HuH-7 (cell line): ENCODE measurements around the gene KCNE1.
"Not testable (repeated sequence)": the region's sequence is repeated elsewhere in the genome, so short reads cannot be mapped to it uniquely, and the experiment has no call there.

Experiments
- DNase-seq: peaks from one replicate; pipeline ENCODE4 v3.0.0; 2011; ENCODE audit warnings: low spot score

The KCNE1 gene

GRCh38 chr21:34511181-34511580 is 829 bp downstream of the KCNE1 start:
- no peak for DNase-seq

DNA sequence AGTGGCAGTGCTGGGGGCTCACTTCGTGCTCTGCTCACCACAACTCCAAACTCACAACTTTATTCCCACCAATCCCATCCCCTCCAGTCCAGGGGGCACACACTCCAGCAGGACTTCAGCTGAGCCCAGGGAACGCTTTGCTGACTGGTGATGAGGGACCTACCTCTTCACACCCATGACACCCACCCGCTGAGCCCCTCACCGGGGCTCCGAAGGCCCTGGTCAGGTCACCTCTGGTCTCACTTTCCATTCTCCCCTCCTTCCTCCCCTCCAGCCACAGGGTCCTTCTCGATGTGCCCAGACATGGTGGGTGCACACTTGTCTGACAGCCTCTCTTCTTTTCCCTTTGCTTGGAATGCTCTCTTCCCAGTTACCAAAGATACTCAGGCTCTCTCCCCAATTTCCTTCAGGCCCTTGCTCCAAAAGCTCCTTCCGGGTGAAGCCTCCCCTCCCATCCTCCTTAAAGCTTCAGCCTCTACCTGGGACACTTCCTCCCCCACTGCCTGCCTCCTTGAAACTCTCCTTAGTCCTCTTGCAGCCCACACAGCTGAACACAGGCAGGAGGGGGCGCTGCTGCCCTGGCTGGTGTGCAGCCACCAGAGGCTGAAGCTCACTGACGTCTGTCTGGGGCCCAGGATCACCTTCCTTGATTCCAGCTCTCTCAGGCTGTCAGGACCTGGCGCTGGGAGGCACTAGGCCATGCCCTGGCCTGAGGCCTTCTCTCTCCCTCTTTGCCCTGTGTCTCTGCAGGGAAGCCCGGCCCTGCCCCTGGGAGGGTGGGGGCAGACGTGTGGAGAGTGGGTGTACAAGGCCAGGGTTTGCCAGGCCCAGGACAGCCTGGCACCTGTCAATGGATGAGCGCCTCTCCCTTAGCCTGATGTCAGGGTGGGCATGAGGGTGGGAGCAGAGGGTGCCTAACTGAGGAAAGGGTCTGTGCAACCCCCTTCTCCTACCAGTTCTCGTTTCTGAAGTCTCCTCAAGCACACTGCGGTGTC is 1.6 kb downstream of the KCNE1 start:
- DNase-seq = peak; percentile 73

DNA sequence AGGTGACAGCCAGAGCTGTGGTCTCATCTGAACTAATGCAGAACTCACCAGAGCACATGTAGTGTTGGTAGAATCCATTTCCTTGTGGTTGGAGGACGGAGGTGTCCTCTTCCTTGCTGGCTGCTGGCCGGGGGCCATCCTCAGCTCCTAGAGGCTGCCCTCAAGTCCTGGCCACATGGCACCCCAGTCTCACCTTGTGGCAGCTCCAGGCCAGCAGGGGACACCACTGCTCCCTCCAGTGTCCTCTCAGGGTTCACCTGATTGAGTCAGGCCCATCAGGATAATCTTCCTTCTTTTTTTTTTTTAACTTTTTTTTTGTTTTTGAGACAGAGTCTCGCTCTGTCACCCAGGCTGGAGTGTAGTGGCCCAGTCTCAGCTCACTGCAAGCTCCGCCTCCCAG is 2.9 kb downstream of the KCNE1 start:
- DNase-seq = no peak

GRCh38 chr21:34504595-34504994 is 7.4 kb downstream of the KCNE1 start:
- no peak for DNase-seq

- DNase-seq = no peak
Measured at GRCh38 chr21:34502480-34503106, 9.4 kb downstream of the KCNE1 start.

- no peak for DNase-seq
Measured at GRCh38 chr21:34501716-34502115, 10.3 kb downstream of the KCNE1 start.

- no peak for DNase-seq
Measured at GRCh38 chr21:34500191-34500590, 11.8 kb downstream of the KCNE1 start.

DNA sequence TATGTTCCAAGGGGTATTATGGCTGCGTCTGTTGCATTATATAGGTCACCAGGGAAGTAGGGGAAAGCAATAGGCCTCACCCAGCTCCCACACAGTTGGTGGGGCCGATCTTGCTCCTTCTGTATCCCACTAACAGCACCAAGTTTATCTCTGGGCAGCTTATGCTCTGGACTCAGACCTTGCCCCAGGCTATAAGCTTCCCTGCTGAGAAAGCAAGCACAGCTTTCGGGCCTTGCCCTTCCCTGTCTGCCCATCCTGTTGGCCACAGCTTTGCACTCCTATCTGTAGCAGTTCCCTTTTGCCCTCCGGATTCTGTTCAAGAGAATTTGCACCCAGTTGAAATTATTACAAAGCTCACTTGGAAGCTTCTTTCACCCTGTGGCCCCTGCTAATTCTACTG is 12.9 kb downstream of the KCNE1 start:
- DNase-seq = no peak

DNA sequence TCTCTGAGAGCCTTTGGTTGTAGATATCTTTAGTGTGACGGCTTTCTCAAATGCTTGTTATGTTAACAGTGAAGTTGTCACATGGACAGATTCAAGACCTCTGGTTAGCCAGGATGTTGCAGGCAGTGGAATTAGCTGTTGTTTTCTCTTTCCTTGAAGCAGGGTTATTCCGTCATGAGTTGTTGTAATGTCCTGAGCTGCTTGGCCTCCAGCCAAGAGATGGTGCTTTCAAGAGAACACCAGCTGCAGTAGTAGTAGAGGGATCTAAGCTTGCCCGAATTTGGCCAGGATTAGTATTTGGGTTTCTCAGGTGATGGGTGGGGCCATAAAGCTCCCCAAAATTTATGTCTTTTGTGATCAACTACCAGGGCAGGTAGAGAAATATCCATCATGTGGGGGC is 13.4 kb downstream of the KCNE1 start:
- DNase-seq = no peak

- DNase-seq = not testable (repeated sequence)
Measured at GRCh38 chr21:34483854-34484253, 28.2 kb downstream of the KCNE1 start.

DNA sequence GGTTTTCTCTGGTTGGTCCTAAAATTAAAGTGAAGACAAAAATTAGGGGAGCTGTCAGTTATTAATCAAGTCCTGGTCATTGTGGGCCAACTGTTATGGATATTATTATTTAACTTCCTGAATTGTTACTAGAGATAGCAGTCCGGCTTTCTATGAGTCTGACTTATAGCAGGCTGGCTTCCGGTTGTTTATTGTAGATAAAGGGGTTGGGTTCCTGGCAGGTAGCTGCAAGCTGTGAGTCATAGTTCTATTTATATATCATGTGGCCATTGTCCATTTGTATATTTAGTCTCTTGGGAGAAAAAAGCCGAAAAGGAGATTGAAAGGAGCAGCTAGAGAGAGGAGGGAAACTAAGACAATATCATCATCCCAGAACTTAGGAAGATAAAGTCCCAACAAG is 28.6 kb downstream of the KCNE1 start:
- not testable (repeated sequence) for DNase-seq

DNA sequence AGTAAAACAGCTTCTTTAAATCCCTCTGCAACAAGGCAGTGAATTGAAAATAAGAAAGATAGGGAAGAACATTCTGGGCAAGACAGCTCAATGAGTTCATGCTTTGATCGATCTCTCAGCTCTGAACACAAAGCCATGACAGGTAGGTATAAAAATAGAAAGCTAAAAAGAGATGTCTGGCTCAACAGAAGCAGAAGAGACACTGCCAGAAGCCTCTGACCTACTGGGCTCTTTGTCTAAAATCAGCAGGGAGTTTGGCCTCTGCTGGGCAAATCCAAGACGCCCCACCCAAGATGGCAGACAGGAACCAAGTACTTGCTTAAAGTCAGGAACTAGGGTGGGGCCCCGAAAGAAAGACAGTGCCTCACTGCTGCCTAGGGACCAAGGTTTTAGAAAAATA is 44.7 kb downstream of the KCNE1 start:
- DNase-seq = not testable (repeated sequence)

- not testable (repeated sequence) for DNase-seq
Measured at GRCh38 chr21:34459426-34459825, 52.6 kb downstream of the KCNE1 start.

- DNase-seq = not testable (repeated sequence)
Measured at GRCh38 chr21:34458266-34458665, 53.7 kb downstream of the KCNE1 start.

DNA sequence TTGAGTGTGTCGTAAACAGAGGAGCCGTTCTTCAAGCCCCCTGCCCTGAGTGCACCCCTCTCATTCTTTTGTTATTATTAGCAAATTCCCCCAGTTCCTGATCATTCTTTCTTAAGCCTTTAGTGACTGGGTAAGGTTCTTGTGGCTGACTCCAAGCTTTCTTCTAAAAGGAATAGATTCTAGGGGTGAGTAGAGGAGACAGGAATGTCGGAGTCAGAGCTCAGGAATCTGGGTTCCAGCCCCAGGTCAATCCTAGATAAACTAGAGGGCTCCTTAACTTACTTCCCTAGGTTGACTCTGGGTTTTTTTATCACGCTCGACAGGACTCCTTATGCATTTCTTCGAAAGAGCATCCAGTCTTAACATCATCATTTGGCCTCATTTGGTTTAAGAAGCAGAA is 55.8 kb downstream of the KCNE1 start:
- not testable (repeated sequence) for DNase-seq

DNA sequence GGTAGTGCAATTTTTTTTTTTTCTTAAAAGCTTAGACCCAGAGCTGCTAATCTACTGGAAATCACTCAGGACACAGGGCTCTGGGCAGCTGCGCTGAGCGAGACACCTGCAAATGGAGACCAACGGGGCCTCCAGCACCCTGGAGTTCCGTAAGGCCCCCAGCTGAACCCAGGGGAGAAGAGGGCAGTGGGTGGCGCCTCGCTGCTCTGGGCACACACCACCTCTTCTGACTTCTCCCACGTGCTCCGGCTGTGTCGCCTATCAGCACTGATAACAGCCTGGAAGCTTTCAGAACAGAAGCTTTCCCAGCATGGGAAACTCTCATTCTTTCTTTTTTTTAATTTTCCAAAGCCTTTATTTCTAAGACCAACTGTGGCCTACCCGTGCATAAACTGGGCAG is 56.4 kb downstream of the KCNE1 start:
- DNase-seq = not testable (repeated sequence)

GRCh38 chr21:34447018-34447417 is 65.0 kb downstream of the KCNE1 start:
- not testable (repeated sequence) for DNase-seq

DNA sequence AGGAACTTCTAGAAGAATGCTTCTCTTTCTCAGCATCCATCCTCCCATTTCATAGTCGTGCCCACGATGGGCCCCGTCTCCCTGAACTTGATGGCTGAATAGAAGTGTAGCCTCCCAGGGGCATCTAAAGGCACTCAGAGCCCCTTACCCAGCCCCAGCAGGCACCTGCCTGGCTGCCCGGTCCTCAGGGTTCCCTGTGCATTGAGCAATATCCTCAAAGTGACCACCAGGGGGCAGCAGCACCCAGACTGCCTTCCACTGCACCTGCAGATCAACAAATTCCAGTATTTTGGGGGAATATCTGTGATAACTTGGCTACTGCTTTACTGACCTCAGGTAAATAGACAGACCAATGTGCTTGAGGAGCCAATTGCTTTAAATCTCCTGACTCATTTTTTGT is 68.5 kb downstream of the KCNE1 start:
- DNase-seq = not testable (repeated sequence)

- not testable (repeated sequence) for DNase-seq
Measured at GRCh38 chr21:34429710-34430109, 82.3 kb downstream of the KCNE1 start.

DNA sequence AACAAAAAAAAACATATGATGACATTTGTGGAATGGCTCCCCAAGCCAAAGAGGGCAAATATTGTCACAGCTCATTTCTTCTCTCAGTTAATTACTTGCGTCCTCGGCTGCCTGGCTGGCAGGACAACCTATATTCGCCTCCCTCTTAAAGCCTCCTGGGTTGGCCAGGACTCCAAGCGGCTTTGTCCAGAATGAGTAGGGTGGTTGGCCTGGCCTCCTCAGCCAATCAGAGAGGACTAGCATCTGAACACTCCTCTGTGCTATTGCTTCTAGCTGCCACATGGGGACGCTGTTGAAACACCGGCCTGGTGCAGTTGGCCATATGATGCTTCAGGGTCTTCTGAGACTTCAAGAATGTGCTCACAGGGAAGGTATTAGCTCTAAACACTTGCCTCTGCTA is 83.6 kb downstream of the KCNE1 start:
- DNase-seq = not testable (repeated sequence)

DNA sequence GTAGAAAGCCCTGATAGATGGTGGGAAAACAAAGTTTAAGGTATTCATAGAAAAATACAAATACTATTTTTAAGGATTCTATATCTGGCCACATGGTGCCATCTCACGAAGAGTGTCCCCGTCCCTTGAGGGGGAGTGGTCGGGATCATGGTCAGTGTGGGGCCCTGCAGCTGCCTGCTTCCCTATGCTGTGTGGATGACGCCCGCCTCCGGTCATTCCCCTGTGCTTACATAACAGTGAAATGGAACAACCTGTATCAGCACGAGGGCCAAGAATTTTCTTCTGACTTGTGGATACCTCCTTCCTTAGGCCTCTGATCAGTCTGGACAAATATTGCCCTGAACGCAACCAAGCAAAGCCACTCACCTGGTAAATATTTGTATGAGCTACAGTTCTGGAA is 84.7 kb downstream of the KCNE1 start:
- not testable (repeated sequence) for DNase-seq

- DNase-seq = not testable (repeated sequence)
Measured at GRCh38 chr21:34423805-34424204, 88.2 kb downstream of the KCNE1 start, which contains the start of gene SMIM34. Gene SMIM34 (minus strand): TSS chr21:34423951. CDS start chr21:34423839, 112 bp downstream.
